ENCODE measurements around the gene UCHL1.

The UCHL1 gene

DNA sequence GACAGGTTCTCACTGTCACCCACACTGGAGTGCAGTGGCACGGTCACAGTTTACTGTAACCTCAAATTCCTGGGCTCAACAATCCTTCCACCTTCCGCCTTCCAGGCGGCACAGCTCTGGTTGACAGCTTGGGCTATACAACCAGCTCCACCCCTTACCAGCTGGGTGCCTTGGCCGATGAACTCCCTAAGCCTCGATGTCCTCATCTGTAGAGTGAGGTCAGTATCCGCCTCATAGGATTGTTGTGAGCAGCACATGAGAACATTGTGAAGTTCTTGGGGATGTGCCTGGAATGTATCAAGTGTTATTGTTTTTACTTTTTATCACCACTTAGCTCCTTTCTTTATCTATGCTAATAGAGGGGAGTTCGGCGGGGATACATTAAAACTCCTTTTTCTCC, 23.3 kb downstream of the UCHL1 start:
- no peak overlapping the region for H3K27ac ChIP-seq
- no peak for TF ChIP-seq ZFX (IDR thresholded peaks at IDR 0.05; ENCODE audit: borderline replicate concordance)
- TF ChIP-seq, protein P1, sequence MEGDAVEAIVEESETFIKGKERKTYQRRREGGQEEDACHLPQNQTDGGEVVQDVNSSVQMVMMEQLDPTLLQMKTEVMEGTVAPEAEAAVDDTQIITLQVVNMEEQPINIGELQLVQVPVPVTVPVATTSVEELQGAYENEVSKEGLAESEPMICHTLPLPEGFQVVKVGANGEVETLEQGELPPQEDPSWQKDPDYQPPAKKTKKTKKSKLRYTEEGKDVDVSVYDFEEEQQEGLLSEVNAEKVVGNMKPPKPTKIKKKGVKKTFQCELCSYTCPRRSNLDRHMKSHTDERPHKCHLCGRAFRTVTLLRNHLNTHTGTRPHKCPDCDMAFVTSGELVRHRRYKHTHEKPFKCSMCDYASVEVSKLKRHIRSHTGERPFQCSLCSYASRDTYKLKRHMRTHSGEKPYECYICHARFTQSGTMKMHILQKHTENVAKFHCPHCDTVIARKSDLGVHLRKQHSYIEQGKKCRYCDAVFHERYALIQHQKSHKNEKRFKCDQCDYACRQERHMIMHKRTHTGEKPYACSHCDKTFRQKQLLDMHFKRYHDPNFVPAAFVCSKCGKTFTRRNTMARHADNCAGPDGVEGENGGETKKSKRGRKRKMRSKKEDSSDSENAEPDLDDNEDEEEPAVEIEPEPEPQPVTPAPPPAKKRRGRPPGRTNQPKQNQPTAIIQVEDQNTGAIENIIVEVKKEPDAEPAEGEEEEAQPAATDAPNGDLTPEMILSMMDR (IDR thresholded peaks at IDR 0.05), result no peak

DNA sequence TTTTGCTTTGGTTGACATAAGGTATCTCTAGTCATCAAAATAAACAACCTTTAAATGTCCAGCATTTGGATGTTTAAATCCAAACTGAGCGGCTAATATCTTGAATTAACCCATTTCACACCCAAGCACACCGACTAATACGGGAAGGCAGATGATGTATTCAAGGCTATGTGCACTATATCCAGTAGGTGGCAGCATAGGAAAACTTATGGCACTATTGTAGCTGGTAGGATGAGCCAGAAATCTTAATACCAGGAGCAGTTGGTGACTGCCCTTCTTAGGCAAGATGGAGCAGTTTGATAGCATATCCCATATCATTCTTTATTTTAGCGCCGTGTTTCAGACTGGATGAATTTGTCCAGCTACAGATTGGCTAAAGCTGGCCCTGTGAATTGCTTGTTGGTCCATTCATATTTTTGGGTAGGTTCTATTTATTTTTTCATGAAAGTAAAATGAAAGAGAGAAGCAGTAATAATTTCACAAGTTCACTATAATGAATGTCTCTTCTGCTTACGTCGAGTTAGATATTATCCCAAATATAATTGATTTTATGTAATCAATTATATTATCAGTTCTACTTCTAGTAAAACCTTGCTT, 24.4 kb downstream of the UCHL1 start:
- TF ChIP-seq, protein P1 (IDR thresholded peaks at IDR 0.05), result peak; percentile 76
- no peak for TF ChIP-seq ZFX (IDR thresholded peaks at IDR 0.05; ENCODE audit: borderline replicate concordance)
- no peak overlapping the region for H3K27ac ChIP-seq

DNA sequence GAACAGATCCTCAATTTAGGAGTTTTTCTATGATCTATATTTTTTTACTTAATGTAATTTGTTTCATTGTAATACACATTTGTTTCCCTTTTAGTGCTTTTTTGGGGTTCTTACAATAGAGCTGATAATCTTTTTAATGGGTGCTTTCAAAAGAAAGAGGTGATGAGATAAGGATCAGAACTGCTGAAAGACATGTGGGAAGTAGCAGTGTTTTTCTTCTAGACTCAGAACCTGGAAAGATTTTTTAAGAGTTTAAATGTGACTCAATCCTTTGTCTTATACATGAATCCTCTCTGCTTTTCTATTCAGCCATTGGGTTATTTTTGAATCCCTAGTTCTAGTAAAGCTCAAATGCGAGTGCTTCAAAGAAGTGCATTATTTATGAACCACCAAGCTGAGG, 25.6 kb downstream of the UCHL1 start:
- no peak overlapping the region for H3K27ac ChIP-seq
- TF ChIP-seq ZFX (IDR thresholded peaks at IDR 0.05; ENCODE audit: borderline replicate concordance), result no peak
- TF ChIP-seq, protein P1 (IDR thresholded peaks at IDR 0.05), result no peak

DNA sequence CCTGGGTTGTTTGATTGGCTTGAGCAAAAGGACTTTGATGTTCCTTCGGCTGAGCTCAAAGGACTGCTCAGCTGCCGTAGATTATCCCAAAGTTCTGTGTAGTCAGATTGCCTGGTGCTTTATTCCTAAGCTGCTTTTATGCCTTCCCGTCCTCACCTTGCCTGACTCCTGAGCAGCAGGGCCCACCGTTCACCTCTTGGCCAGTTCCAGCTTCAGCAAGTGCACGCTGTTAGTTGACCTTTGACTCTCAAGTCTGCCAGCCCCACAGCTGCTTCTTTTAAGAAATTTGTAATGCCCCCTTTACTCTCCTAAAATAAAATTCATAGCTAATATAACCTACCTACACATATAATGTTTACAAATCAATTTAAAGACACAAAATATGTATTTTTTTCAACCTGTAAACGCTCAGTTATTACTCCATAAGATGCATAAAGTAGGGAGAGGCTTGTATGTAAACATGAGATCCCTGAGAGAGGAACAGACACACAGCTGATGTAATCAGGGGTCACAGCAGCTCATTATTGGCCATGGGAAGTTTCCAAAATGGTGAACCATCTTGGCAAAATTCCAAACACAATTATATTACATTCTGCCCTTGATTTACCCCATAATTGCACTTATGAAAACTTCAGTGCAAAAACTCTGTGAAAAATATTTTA, 28.6 kb downstream of the UCHL1 start:
- H3K27ac ChIP-seq, result no peak overlapping the region
- TF ChIP-seq, protein P1 (IDR thresholded peaks at IDR 0.05), result no peak
- TF ChIP-seq ZFX (IDR thresholded peaks at IDR 0.05; ENCODE audit: borderline replicate concordance), result no peak

DNA sequence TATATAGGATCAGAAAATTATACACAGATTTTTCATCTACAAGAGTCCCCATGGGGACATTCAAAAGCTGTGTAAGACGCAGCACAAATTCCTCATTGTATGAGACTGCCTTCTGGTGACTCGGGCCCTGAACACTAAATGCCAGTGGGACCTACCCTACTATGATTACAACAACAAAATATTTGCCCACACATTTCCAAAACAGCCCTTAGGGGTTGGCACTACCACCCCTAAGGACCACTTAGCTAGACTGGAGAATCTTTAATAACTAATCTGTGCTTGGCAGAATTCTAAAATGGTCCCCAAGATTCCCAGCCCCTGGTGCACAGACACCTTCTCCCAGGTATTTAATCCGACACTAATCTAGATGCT, 29.1 kb downstream of the UCHL1 start:
- TF ChIP-seq, protein P1 (IDR thresholded peaks at IDR 0.05), result no peak
- TF ChIP-seq ZFX (IDR thresholded peaks at IDR 0.05; ENCODE audit: borderline replicate concordance), result no peak
- no peak overlapping the region for H3K27ac ChIP-seq

DNA sequence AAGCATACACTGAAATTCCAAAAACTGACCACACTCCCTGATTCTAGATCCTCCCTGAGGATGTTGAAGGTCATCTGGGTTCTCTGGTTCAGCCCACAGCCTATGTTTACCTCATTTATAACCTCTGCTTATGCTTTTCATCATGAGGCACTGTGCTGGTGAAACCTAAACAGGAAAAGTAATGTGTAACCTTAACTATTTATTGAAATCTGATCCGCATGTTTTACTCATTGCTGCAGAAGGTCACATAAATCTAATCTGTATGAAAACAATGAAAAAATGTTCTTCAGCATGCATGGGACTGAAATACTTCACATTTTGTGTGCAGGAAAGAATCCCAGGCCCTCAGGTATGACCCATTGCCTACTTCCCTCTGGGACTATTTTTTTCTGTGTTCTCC, 30.3 kb downstream of the UCHL1 start:
- TF ChIP-seq, protein P1 (IDR thresholded peaks at IDR 0.05), result no peak
- no peak for TF ChIP-seq ZFX (IDR thresholded peaks at IDR 0.05; ENCODE audit: borderline replicate concordance)
- H3K27ac ChIP-seq, result no peak overlapping the region

DNA sequence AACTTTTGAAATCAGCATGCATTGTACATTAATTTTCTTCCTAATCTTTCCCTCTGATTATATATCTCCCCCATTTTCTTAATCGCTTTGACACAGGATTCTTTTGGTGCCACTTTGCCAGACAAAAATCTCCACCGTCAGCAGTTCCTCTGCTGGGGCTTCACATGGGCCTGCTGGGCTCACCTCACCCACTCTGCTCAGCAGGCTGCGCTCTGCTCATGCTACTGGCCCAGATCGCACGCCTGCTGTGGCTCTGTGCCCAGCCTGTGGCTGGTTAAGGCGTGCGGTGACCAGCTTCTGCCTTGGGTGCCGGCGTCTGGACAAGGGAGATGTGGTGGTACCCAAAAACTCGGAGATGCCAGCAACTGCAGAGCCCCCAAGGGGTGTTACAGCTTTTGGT, 31.1 kb downstream of the UCHL1 start:
- H3K27ac ChIP-seq, result no peak overlapping the region
- no peak for TF ChIP-seq ZFX (IDR thresholded peaks at IDR 0.05; ENCODE audit: borderline replicate concordance)
- TF ChIP-seq, protein P1 (IDR thresholded peaks at IDR 0.05), result no peak

All from 22Rv1 (cell line).